GM12872 (cell line): ENCODE results near the gene CEP104.

Experiments
- TF ChIP-seq, protein P1 (sequence below): IDR thresholded peaks from 3 replicates; pipeline ENCODE4 v1.5.1; 2011; ENCODE audit warnings: low read depth, mild to moderate bottlenecking, low read length, moderate library complexity; ENCODE audit not compliant: insufficient read depth

Gene CEP104

DNA sequence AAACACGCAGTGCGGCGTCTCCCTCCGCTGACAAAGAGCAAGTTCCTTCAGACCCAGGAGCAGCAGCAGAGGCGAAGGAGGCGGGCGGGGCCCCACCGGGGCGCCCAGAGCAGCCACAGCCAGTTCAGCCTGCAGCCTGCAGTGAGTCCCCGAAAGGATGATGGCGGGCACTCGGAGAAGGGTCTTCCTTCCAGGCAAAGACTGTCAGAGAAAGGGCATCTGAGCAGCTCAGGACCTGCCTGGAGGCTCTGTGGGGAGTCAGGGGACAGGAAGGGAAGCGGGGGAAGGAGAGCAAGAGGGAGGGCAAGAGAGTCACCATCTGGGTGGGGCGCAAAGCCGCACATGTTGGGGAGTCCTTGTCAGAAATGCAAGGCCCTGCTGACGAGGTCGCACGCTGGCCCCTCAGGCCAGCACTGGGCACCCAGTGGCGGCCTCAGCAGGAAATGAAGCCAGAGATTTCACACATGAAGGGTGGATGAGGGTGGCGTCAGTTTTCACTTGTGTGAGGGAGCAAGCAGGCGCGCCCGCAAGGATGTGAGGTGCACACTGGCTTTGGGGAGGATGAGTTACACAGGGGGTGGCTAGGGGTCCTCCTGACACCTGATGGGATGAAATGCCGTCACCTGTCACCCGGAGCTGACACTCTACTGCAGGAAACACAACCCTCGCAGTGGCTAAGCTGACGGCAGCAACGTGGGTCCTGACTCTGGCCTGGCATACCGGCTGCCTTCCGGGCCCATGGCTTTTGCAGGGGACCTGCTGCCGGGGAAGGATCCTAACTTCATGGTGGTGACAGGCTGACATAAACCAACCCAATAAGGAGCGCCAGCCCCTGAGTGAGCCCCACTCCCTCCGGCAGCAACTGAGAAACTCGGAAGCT is 67.3 kb downstream of the CEP104 start:
- TF ChIP-seq, protein P1, sequence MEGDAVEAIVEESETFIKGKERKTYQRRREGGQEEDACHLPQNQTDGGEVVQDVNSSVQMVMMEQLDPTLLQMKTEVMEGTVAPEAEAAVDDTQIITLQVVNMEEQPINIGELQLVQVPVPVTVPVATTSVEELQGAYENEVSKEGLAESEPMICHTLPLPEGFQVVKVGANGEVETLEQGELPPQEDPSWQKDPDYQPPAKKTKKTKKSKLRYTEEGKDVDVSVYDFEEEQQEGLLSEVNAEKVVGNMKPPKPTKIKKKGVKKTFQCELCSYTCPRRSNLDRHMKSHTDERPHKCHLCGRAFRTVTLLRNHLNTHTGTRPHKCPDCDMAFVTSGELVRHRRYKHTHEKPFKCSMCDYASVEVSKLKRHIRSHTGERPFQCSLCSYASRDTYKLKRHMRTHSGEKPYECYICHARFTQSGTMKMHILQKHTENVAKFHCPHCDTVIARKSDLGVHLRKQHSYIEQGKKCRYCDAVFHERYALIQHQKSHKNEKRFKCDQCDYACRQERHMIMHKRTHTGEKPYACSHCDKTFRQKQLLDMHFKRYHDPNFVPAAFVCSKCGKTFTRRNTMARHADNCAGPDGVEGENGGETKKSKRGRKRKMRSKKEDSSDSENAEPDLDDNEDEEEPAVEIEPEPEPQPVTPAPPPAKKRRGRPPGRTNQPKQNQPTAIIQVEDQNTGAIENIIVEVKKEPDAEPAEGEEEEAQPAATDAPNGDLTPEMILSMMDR: no peak

DNA sequence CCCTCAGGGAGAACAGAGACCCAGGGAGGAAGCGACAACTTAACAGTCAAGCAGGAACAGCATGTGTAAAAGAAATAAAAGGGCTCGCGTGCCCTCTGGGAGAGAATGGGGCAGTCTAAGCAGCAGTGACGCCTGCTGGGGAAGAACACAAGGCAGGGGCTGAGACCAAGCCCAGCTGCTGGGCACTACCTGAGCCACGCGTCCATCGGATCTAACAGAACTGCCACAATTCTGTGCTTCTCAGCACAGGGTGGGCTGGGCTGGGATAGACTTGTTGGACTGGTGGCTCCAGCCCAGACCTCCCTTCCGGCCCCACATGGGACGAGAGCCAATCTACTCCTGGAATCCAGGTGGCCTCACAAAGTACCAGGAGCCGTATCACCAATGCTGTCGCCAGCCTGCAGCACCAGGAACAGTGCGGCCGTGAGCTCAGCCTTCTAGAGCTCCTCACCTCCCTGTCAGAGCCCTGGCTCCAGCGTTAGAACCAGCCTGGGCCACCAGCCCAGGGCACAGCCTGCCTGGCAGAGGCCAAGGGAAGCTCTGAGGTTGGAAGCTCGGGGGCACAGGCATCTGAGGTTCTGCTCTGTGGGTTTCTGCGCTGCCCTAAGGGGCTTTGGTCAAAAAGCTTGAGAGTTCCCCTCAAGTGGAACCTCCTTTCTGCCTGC is 68.1 kb downstream of the CEP104 start:
- TF ChIP-seq, protein P1: no peak

DNA sequence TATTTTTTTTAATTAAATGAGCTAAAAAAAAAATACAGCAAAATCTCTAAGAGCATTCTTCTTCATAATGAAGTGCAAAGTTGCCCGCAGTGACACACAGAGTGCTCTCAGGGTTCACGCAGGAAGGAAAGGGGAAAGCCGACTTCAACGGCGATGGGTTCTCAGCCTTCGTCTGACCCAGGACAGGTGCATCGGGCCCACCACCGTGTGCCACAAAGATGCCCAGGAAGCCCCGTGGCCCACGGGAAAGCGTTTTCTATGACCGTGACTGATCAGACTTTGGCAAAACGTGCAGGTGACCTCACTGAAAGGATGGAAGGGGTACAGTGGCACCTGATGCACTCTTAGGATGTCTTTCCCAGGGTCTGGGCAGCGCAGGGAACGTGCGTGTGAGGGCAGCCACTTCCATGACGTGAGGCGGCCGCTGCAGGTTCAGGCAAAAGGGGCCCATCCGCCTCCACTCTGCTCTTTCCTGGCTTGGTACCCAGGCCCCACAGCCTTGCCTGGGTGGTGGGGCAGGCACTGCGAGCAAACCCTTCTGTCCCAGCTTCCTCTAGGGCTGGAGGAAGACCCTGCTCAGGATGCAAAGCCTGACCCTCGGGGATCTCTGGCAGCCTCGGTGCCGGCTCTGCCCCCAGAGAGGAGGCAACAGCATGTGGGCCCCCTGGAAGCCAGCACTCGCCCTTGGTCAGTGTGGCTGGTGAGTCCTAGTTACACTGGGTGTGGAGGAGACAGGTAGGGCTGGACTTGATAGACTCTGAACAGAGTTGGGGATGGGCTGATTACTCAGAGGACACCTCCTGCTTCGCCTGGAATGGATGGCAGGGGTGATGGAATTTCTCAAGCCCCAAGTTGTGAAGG is 69.0 kb downstream of the CEP104 start:
- TF ChIP-seq, protein P1: no peak

DNA sequence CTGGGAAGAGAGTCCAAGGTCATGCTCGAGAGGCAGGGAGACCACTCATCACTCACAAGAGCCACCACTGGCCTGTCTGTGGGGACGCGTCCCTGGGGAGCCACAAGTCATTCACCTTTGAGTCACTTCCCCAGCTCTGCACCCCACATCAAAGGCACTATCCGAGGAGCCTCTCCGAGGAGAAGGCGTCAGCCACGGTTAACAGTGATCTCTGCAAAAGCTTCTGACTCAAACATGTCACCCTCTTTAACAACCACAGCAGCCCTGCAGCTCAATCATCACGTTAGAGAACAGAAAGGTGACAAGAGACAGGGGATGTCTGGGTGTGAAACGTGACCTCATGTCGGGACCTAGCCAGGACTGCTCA is 69.7 kb downstream of the CEP104 start:
- TF ChIP-seq, protein P1: no peak

DNA sequence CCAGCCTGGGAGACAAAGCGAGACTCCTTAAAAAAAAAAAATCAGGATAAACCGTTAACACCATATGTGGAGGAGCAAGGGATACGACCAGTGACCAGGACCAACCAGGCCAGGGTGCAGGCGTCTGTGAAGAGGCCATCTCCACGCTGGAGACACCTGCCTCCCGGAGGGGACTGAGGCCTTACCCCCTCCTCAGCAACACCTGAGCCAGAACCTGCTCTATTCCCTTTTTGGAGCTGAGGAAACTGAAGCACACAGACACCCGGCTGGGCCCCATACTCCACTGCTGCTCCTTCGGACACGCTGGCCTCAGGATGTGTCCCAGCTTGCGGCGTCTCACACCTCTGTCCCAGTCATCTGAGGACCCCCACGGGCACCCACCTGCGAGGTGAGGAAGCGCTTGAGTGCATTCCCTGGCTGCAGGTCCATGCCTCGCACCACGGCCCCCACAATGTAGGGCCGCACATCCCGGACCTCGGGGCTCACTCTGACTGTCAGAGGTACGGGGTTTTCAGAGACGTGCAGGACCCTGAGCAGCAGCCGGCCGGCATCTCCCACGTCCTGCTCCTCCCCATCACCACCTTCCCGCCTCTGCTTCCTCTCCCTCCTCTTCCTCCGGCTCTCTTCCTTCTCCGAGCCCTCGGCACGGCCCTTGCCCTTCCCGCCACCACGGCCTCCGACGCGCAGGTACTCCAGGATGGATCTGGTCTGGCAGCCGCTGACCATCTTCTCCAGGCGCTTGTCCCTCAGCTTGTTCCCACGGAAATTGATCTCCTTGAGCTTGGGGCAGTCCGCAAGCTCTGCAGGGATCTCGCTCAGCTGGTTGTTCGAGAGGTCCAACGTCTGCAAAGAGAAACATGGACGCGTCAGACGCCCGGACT is 70.3 kb downstream of the CEP104 start:
- TF ChIP-seq, protein P1: no peak

DNA sequence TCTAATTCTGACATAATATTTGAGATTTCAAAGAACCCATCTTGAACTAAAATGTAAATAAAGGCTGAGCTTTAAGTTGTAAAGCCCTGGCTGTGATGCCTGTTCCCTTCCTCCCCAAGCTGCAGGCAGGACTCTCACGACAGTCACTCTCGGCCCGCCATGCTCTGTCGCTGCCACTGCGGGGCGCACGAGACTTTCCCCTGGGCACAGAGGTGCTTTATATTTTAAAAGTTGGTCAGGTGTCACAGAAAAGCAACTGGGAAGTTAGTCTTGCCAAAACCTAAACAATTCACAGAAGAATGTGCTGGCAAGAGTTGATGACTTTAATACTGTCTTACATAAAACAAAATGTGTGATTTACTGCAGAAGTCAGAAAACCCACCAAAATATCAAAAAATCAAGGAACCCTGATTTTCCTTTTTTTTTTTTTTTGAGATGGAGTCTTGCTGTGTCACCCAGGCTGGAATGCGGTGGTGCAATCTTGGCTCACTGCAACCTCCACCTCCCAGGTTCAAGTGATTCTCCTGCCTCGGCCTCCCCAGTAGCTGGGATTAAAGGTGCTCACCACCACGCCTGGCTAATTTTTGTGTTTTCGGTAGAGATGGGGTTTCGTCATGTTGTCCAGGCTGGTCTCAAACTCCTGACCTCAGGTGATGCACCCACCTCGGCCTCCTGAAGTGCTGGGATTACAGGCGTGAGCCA is 71.4 kb downstream of the CEP104 start:
- TF ChIP-seq, protein P1: no peak
